ENCODE data around the gene ADARB1. TPM values are rescaled to one million over a fixed set of nuclear protein-coding genes. Genes with fewer than 3 reads are reported as not detected.

Gene ADARB1
- total RNA-seq, 1 experiment from 2014 or later, result 15.8 TPM

DNA sequence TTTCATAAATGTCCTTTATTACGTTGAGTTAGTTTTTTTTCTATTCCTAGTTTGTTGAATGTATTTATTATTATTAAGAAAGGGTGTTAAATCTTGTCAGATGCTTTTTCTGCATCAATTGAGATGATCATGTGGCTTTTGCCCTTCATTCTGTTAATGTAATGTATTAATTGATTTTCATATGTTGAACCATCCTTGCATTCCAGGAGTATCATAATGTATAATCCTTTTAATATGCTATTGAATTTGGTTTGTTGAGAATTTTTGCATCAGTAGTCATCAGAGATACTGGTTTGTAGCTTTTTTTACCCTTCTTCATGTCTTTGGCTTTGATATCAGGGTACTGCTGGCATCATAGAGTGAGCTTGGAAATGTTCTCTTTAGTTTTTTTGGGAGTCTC, 113.3 kb downstream of the ADARB1 start:
- Mint-ChIP-seq H3K4me1 (peaks cover 7 to 8% of the 10 kb centered on the region in 2 experiments), H3K27ac (no peak overlapping the region), H3K27me3 (ENCODE audit: low read depth) (no peaks in the 10 kb centered on the region), H3K4me3 (no peak overlapping the region), H3K36me3 (ENCODE audit: insufficient read depth in 1 of 3, low read depth in 3 of 3) (peaks cover 43 to 54% (median 52%) of the 10 kb centered on the region in 3 experiments), H3K9me3 (peaks cover 29 to 34% of the 10 kb centered on the region in 2 experiments)
- H3K79me1 ChIP-seq (ENCODE audit: insufficient read depth, low read depth, low read length, poor library complexity, severe bottlenecking), result no peaks in the 10 kb centered on the region
- no peak overlapping the region for H2BK120ac ChIP-seq (ENCODE audit: low read depth, low read length, poor library complexity, severe bottlenecking)
- H4K20me1 ChIP-seq (ENCODE audit: control insufficient read depth, insufficient read depth, insufficient read length), result no peaks in the 10 kb centered on the region
- no peak overlapping the region for H3K9ac ChIP-seq (ENCODE audit: extremely low read depth, insufficient read length, low read length)
- H2BK5ac ChIP-seq (ENCODE audit: insufficient read length, low read length), result no peak overlapping the region
- H2AK5ac ChIP-seq (ENCODE audit: insufficient read length, low read length), result no peak overlapping the region
- no peaks in the 10 kb centered on the region for H3K79me2 ChIP-seq (ENCODE audit: insufficient read depth, low read length)
- H4K8ac ChIP-seq (replicated peaks; ENCODE audit: insufficient read length, low read depth, low read length), result no peak overlapping the region
- H4K5ac ChIP-seq (ENCODE audit: insufficient read length, low read depth, low read length), result no peak overlapping the region
- H2BK20ac ChIP-seq (ENCODE audit: low read depth, low read length, poor library complexity, severe bottlenecking), result no peak overlapping the region
- H3K56ac ChIP-seq (ENCODE audit: insufficient read length, low read depth, low read length), result no peak overlapping the region
- no peak overlapping the region for H3K4me2 ChIP-seq (ENCODE audit: insufficient read depth, insufficient read length, low read length)
- H3K23me2 ChIP-seq (ENCODE audit: insufficient read length, low read depth, low read length, poor library complexity, severe bottlenecking), result no peaks in the 10 kb centered on the region
- no peak overlapping the region for H3K4ac ChIP-seq (ENCODE audit: low read depth, low read length)
- H4K91ac ChIP-seq (ENCODE audit: insufficient read length, low read depth, low read length), result no peak overlapping the region
- WGBS (ENCODE audit: extremely low coverage, insufficient read length, low lambda C conversion rate), result no CpG with 5 or more reads among the region's 1 CpG
- no peak for DNase-seq
- no peaks in the 10 kb centered on the region for H3K9me3 ChIP-seq (ENCODE audit: control insufficient read depth, low read depth, low read length)
- H3K4me1 ChIP-seq (ENCODE audit: insufficient read depth, low read length), result no peaks in the 10 kb centered on the region
- H2BK12ac ChIP-seq (ENCODE audit: insufficient read length, low read depth, low read length), result no peak overlapping the region
- no peak overlapping the region for H3K23ac ChIP-seq (ENCODE audit: insufficient read length, low read depth, low read length)
- H2AFZ ChIP-seq (ENCODE audit: low read length), result no peak overlapping the region
- H3K27ac ChIP-seq (ENCODE audit: insufficient read length, low read depth, low read length), result no peak overlapping the region
- no peak overlapping the region for H3T11ph ChIP-seq (ENCODE audit: low read length)
- TF ChIP-seq, protein P1, sequence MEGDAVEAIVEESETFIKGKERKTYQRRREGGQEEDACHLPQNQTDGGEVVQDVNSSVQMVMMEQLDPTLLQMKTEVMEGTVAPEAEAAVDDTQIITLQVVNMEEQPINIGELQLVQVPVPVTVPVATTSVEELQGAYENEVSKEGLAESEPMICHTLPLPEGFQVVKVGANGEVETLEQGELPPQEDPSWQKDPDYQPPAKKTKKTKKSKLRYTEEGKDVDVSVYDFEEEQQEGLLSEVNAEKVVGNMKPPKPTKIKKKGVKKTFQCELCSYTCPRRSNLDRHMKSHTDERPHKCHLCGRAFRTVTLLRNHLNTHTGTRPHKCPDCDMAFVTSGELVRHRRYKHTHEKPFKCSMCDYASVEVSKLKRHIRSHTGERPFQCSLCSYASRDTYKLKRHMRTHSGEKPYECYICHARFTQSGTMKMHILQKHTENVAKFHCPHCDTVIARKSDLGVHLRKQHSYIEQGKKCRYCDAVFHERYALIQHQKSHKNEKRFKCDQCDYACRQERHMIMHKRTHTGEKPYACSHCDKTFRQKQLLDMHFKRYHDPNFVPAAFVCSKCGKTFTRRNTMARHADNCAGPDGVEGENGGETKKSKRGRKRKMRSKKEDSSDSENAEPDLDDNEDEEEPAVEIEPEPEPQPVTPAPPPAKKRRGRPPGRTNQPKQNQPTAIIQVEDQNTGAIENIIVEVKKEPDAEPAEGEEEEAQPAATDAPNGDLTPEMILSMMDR (conservative IDR thresholded peaks at IDR 0.05), result no peak
- H3K18ac ChIP-seq (ENCODE audit: insufficient read length, low read depth, low read length), result no peak overlapping the region
- no peak overlapping the region for H3K14ac ChIP-seq (ENCODE audit: insufficient read depth, low read length)
- H3K27me3 ChIP-seq (ENCODE audit: insufficient read depth, low read length), result no peaks in the 10 kb centered on the region
- no peak overlapping the region for H2BK15ac ChIP-seq (ENCODE audit: low read depth, low read length)
